GM20431 (cell line): ENCODE measurements around the gene LRRC70.
"Not testable (repeated sequence)": the region's sequence is repeated elsewhere in the genome, so short reads cannot be mapped to it uniquely, and the experiment has no call there.

ENCODE experiments used
- in situ Hi-C: fragments of 300-500 bp; cut with MseI, MboI; formaldehyde crosslinking; loops from one replicate; pipeline ENCODE4 v1.15.0; 2020; ENCODE audit warnings: low sequenced_read_pairs; ENCODE audit not compliant: unreplicated experiment

Gene LRRC70

GRCh38 chr5:62603934-62604333 lies 25.3 kb downstream of the LRRC70 start:
- in situ Hi-C loops: no loop called here

GRCh38 chr5:62605638-62606037 lies 27.0 kb downstream of the LRRC70 start:
- in situ Hi-C loops: no loop called here

GRCh38 chr5:62606878-62607277 lies 28.3 kb downstream of the LRRC70 start:
- in situ Hi-C loops: no loop called here

- in situ Hi-C loops: no loop called here
Measured at GRCh38 chr5:62607615-62608014, 29.0 kb downstream of the LRRC70 start.

- in situ Hi-C loops: no loop called here
Measured at GRCh38 chr5:62608529-62609511, 30.2 kb downstream of the LRRC70 start.

- in situ Hi-C loops: no loop called here
Measured at GRCh38 chr5:62614355-62614754, 35.7 kb downstream of the LRRC70 start.

GRCh38 chr5:62616615-62617277 lies 38.1 kb downstream of the LRRC70 start:
- in situ Hi-C loops: no loop called here

- in situ Hi-C loops: no loop called here
Measured at GRCh38 chr5:62617943-62618342, 39.3 kb downstream of the LRRC70 start.

GRCh38 chr5:62620761-62621160 lies 42.1 kb downstream of the LRRC70 start:
- in situ Hi-C loops: no loop called here

- in situ Hi-C loops: no loop called here
Measured at GRCh38 chr5:62621280-62621679, 42.7 kb downstream of the LRRC70 start.

- in situ Hi-C loops: no loop called here
Measured at GRCh38 chr5:62623271-62623670, 44.7 kb downstream of the LRRC70 start.

- in situ Hi-C loops: not testable (repeated sequence)
Measured at GRCh38 chr5:62624436-62624835, 45.8 kb downstream of the LRRC70 start.

- in situ Hi-C loops: no loop called here
Measured at GRCh38 chr5:62626534-62626933, 47.9 kb downstream of the LRRC70 start.

- in situ Hi-C loops: no loop called here
Measured at GRCh38 chr5:62627121-62627520, 48.5 kb downstream of the LRRC70 start.

GRCh38 chr5:62627901-62628300 lies 49.3 kb downstream of the LRRC70 start:
- in situ Hi-C loops: no loop called here
